Muscle of arm (tissue), 14 donors: ENCODE measurements around the gene CRY1. TPM values are rescaled to one million over a fixed set of nuclear protein-coding genes. Genes with fewer than 3 reads are reported as not detected.

Experiments used
- DNase-seq: peaks from one replicate; pipeline ENCODE4 v3.0.0-alpha.2; 2013
- long read RNA-seq, 11 donors: transcript quantifications; one replicate each; lab custom pipeline, GENCODE V29; 2026
- polyA plus RNA-seq, 12 donors: library from polyadenylated mRNA; unstranded; fragments of 120-200 nt; gene quantifications; one replicate each; pipeline ENCODE4 v1.2.1, GENCODE V29; 2013; ENCODE audit not compliant: insufficient read length in 12 of 12

Gene CRY1
- 10 to 100 TPM in 11 of 12 donors, not detected in 1; 13.3 to 30.3 (median 16.9) TPM for polyA plus RNA-seq
- long read RNA-seq, donor 1, partial matches to known transcripts, result 21 of 23 reads
- long read RNA-seq, donor 1, other reads (novel, unspliced or antisense), result 0 of 23 reads
- long read RNA-seq, donor 2, transcript CRY1-201 (13 exons, 3,267 nt), result major isoform, 6 of 21 reads
- long read RNA-seq, donor 2, partial matches to known transcripts, result 15 of 21 reads
- long read RNA-seq, donor 2, other reads (novel, unspliced or antisense), result 0 of 21 reads
- long read RNA-seq, donor 3, partial matches to known transcripts, result 8 of 8 reads
- long read RNA-seq, donor 3, other reads (novel, unspliced or antisense), result 0 of 8 reads
- long read RNA-seq, donor 4, partial matches to known transcripts, result 7 of 8 reads
- long read RNA-seq, donor 4, other reads (novel, unspliced or antisense), result 0 of 8 reads
- long read RNA-seq, donor 5, result 0 reads
- long read RNA-seq, donor 6, partial matches to known transcripts, result 10 of 13 reads
- long read RNA-seq, donor 6, other reads (novel, unspliced or antisense), result 0 of 13 reads
- long read RNA-seq, donor 7, partial matches to known transcripts, result 0 of 2 reads
- long read RNA-seq, donor 7, other reads (novel, unspliced or antisense), result 0 of 2 reads
- long read RNA-seq, donor 8, partial matches to known transcripts, result 10 of 14 reads
- long read RNA-seq, donor 8, other reads (novel, unspliced or antisense), result 0 of 14 reads
- long read RNA-seq, donor 9, partial matches to known transcripts, result 0 of 1 reads
- long read RNA-seq, donor 9, other reads (novel, unspliced or antisense), result 0 of 1 reads
- long read RNA-seq, donor 10, partial matches to known transcripts, result 6 of 9 reads
- long read RNA-seq, donor 10, other reads (novel, unspliced or antisense), result 0 of 9 reads
- long read RNA-seq, donor 11, transcript CRY1-201 (13 exons, 3,267 nt), result major isoform, 9 of 33 reads
- long read RNA-seq, donor 11, partial matches to known transcripts, result 24 of 33 reads
- long read RNA-seq, donor 11, other reads (novel, unspliced or antisense), result 0 of 33 reads

GRCh38 chr12:107093417-107094182 is at the start of gene CRY1:
Gene CRY1, minus strand, starts transcription at chr12:107093549. Its CDS starts 588 bp downstream, at chr12:107092961.
- DNase-seq, result peak; percentile 98

DNA sequence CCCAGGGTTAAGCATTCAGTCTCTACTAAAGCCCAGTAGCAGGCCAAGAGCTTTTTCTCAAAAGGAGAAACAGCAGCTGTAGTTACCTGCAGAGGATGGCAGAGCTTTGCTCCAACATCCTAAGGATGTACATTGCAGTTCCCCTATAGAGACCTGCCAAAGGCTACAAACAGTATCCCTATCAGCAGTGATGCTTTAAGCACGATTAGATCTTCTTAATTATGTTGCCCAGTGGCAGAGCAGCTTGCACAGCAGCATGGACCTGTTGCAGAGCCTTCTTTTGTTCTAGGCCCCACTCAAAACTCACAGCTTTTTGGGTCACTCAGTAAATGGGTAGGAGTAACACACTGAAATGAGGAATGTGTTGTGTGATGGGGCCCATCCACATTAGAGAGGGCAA is 46.4 kb upstream of the CRY1 start:
- no peak for DNase-seq

DNA sequence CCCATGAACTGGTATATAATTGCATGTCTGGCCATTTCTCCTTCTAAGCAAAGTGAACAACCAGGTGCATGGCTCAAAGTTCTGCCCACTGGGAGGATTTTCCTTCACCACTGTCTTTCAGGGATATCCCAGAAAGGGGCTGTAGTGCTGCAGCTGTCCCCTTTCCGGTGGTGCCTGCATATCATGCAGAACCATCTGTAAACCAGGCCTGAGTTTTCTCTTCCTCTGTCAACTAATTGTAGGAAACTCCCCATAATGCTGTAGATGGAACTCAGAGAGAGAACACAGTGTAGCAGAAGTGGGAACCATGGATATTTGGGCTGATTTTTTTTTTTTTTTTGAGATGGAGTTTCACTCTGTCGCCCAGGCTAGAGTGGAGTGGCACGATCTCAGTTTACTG is 45.6 kb upstream of the CRY1 start:
- no peak for DNase-seq

GRCh38 chr12:107135177-107135576 is 41.8 kb upstream of the CRY1 start:
- DNase-seq, result no peak

GRCh38 chr12:107134558-107134957 is 41.2 kb upstream of the CRY1 start:
- no peak for DNase-seq

- no peak for DNase-seq
Measured at GRCh38 chr12:107133462-107133861, 40.1 kb upstream of the CRY1 start.

DNA sequence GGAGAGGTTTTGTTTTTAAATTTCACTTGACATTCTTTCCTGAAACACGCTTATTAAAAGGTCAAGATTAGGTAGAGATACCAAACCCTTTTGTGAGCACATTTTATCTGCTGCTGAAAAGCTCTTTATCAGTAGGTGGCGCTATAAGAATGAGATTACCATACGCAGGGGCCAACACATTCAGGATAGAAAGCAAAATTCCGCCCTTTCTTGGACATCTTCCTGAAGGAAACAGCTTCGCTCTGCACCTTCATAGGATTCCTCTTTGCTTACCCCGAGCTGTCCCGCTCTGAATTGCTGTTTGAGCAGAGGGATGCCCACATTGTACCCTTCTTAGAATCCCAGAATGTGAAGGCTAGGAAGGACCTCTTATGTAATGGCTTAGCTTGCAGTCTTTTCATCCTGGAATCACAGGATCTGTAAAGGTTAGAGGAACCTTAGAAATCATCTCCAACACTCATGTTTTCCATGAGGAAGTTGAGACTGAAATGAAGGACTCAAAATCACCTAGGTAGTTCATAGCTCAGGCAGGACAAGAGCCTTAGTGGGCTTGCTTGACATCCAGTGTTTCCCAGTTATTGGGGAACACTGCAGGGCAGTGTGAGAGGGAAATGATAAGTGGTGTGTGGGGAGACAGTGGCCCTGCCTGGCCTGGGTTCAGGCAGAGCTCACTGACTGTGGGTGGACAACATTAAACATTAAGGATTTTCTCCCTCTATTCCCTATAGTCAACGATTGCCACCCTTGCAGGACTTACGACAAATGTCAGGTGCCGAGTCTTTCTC is 38.7 kb upstream of the CRY1 start:
- peak; percentile 81 for DNase-seq

DNA sequence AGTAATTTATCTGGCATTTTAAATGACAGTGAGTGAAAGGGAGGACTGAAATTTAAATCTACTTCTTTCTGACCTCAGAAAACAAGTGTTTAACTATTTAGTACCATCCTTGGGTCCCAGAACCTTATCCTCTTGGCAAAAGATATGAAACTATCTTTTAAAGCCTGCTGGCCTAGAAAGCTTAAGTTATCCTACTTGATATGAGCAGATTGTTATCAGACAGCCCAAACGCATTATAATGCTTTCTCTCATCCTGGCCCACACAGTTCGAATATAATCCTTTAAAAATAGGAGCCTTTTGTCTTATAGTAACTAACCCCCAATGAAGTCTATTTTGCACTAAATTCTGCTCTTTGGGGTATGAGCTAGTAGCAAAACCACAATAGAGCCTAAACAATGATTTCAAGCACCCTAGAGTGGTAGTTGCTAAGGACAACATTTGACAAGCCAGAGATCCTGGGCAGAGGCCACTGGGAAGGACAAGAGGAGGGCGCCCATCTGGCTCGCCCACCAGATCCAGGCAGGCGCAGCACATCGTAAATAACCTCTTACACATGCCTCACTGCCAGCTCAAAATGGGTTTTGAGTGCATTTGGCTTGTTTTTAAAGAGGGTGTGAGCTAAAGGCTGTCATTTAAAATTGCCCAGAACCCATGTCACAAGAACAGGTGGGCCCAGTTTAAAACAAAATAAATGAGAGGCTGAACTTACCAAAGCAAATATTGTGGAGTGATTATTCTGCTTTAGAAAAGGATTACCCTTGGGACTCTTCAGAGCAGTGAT is 37.7 kb upstream of the CRY1 start:
- no peak for DNase-seq

DNA sequence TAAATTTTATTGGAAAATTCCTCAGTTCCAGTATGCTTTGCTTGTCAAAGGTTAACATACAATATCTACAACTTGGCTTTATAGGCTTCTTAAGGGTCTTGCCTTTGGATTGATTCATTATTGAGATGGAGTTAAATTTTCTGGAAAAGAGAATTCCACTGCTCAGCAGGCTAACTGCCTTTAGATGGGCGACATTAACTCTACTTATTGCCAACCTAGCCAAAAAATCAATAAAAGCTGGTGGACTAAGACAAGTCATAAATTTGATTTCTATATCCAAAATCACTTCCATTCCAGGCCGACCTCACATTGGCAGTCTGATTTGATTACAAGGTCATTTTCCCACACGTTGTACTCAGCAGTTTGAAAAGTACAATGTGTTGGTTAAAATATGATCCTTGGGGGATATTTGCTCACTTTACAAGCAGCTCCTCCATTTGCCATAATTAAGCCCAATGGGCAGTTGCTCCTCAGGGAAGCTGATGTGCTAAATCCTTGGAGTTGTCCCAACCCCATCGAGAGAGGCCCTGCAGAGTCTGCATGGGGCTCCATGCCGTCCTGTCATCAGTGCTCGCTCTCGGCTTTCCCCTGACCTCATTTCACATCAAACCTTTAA is 36.1 kb upstream of the CRY1 start:
- no peak for DNase-seq

DNA sequence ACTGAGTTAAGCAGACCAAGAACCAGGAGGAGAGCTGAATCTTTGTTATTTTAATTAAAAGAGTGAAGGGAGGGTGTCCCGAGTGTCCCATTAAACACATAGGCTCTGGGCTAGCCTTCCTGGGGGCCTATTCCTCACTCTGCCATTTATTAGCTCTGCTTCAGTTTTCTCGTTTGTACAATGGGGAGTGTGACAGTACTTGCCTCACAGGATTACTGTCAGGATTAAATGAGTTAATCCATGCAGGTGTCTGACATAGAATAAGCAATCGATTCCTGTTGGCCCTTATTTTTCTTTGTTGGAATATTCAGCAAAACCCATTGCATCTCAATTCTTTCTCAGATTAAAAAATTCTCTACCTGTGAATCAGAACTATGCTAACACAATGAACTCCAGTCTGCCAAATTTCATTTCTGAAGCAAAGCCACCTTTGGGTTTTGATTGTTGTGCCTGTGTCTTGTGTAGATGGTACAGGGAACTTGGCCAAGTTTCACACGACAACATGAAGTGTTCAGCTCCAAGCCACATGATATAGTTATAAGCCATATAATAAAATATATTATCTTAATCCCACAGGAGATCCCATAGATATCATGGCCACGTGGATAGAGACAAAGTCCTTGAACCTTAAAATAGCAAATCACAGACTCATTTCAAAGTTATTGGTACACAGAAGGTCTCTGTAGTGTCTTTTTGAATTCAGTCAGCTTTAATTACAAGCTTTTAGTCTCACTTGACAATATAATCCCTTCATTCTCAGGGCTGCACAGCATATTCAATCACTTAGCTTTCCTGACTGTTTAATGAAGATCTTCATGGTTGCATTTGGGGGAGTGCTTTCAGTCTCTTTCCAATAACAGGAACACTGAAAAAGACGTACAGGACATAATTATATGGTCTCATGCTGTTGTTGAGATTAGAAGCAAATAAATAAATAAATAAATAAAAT is 34.4 kb upstream of the CRY1 start:
- no peak for DNase-seq

DNA sequence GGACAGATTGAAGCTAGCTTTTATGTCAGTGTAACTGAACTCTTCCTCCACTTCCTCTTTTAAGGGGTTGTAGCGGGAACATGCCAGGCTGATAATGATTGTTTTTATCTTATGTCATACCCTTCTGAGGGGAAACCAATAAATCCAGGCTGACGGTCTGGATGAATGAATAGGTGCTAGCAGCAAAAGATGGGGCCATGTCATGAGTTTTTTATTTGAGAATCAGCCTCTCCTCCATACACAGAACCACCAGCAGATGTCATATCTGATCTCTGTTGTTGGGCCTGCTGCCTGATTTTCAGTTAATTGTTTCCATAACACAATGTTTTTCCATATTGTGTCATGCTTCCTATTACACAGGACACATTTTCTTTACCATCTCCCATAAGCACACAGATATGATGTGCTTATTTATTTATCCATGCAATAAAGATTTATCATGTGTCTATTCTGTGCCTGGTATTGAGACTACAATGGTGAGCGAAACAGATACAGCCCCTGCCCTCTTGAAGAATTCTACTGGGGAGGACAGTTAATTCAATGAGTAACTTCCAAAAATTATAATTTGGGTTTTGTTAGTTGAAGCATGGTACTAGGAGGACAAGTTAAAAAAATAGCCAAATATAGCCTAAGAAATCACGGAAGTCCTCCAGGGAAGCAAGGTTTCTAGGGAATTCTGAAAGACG is 33.6 kb upstream of the CRY1 start:
- peak; percentile 42 for DNase-seq

GRCh38 chr12:107125833-107126232 is 32.5 kb upstream of the CRY1 start:
- no peak for DNase-seq

- no peak for DNase-seq
Measured at GRCh38 chr12:107122452-107122958, 29.2 kb upstream of the CRY1 start.

DNA sequence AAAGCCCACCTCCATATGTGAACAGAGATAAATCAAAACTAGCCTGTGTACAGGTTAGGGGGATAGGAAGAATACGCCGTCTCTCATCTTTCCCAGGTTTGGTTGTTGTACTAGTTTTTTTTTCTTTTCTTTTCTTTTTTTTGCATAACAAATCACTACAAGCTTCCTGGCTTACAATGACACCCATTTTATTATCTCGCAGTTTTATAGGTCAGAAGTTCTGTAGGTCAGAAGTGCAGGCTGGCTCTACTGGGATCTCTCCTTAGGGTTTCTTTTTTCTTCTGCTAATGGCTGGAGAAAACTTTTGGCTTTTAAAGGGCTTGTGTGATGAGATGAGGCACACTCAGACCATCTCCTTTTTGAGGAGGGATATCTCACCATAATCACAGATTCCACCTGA is 25.7 kb upstream of the CRY1 start:
- no peak for DNase-seq

DNA sequence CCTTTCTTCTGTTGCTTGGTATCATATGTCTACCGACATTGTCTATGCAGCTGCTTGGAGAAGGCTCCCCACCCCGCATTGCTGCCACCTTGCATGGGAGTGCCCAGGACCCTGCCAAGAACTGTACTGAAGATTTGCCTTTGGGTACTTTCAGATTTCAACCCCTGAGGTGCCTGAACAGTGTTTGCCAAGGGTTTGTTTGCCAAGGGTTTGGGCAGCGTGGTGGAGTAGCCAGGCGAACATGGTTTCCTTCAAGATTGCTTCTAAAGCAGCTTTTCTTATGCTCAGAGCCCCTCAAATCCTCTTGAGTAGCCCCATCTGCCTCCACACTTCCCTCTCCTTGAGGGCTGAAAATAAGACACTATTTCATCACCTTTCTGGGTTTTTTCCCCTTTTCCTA is 25.3 kb upstream of the CRY1 start:
- no peak for DNase-seq

DNA sequence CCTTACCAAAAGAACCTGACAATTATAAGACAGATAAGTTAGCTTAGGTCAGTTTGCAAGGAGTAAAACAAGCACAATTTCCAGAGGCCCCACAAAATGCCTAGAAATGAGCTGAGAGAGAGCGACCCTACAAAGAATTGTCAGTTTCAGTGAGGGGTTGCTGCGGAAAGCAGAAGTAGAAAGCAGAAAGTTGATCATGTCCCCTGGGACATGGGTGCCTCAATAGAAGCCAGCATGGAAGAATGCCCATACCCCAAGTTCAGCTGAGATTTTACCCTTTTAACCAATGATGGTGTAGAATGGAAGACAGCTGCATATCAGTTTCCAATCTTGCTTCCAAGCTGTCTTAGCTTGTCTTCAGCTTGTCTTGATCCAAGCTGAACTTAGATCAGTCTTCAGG is 21.8 kb upstream of the CRY1 start:
- no peak for DNase-seq

GRCh38 chr12:107111314-107111713 is 18.0 kb upstream of the CRY1 start:
- DNase-seq, result no peak
